Suprapubic skin (tissue), 4 donors: ENCODE results near the gene RAPGEF3. TPM values are rescaled to one million over a fixed set of nuclear protein-coding genes. Genes with fewer than 3 reads are reported as not detected.

Source experiments
- DNase-seq, 2 donors: peaks; one replicate each; pipeline ENCODE4 v3.0.0-alpha.2; 2019; ENCODE audit warnings: low spot score in 2 of 2
- H3K27ac ChIP-seq: fragments of 200-600 bp; sonication (generic); one replicate; pipeline ENCODE4 v1.5.1; 2019
- H3K27me3 ChIP-seq: fragments of 200-600 bp; sonication (generic); one replicate; pipeline ENCODE4 v1.5.1; 2019
- H3K36me3 ChIP-seq: fragments of 200-600 bp; sonication (generic); one replicate; pipeline ENCODE4 v1.5.1; 2019
- H3K4me1 ChIP-seq: fragments of 200-600 bp; sonication (generic); one replicate; pipeline ENCODE4 v1.5.1; 2019
- H3K4me3 ChIP-seq: fragments of 200-600 bp; sonication (generic); one replicate; pipeline ENCODE4 v1.5.1; 2019; ENCODE audit warnings: mild to moderate bottlenecking
- H3K9me3 ChIP-seq: fragments of 200-600 bp; sonication (generic); one replicate; pipeline ENCODE4 v1.5.1; 2019
- EP300 ChIP-seq: sonication (generic); formaldehyde crosslinking; IDR thresholded peaks from one replicate; pipeline ENCODE4 v1.6.1; 2017; ENCODE audit warnings: antibody characterized with exemption
- POLR2A ChIP-seq, 2 donors: fragments of 450-650 bp; IDR thresholded peaks; one replicate each; pipeline ENCODE4 v1.6.1; 2017; ENCODE audit warnings: antibody characterized with exemption in 2 of 2, mild to moderate bottlenecking in 2 of 2, moderate library complexity in 2 of 2
- POLR2AphosphoS5 ChIP-seq, 3 donors: sonication (generic); formaldehyde crosslinking; IDR thresholded peaks; one replicate each; pipeline ENCODE4 v1.6.1; 2017; ENCODE audit warnings: antibody characterized with exemption in 3 of 3
- WGBS: methylation state at CpG from one replicate; pipeline ENCODE4 v1.1.5; 2018; 5-methylcytosine and 5-hydroxymethylcytosine counted together
- total RNA-seq, 4 donors: library from RNA; depleted of rRNA; stranded (reverse); fragments of >200 nt; gene quantifications; one replicate each; pipeline ENCODE4 v1.1.0, GENCODE V29; 2016
- TF ChIP-seq, protein P1 (sequence below), 2 donors: fragments of 200-600 bp in 1 of 2; fragments of 450-650 bp in 1 of 2; sonication (generic) in 1 of 2; IDR thresholded peaks; one replicate each; pipeline ENCODE4 v1.5.1; 2016 to 2019; ENCODE audit warnings: antibody characterized with exemption in 2 of 2, mild to moderate bottlenecking in 1 of 2, moderate library complexity in 1 of 2

Gene RAPGEF3, protein sequence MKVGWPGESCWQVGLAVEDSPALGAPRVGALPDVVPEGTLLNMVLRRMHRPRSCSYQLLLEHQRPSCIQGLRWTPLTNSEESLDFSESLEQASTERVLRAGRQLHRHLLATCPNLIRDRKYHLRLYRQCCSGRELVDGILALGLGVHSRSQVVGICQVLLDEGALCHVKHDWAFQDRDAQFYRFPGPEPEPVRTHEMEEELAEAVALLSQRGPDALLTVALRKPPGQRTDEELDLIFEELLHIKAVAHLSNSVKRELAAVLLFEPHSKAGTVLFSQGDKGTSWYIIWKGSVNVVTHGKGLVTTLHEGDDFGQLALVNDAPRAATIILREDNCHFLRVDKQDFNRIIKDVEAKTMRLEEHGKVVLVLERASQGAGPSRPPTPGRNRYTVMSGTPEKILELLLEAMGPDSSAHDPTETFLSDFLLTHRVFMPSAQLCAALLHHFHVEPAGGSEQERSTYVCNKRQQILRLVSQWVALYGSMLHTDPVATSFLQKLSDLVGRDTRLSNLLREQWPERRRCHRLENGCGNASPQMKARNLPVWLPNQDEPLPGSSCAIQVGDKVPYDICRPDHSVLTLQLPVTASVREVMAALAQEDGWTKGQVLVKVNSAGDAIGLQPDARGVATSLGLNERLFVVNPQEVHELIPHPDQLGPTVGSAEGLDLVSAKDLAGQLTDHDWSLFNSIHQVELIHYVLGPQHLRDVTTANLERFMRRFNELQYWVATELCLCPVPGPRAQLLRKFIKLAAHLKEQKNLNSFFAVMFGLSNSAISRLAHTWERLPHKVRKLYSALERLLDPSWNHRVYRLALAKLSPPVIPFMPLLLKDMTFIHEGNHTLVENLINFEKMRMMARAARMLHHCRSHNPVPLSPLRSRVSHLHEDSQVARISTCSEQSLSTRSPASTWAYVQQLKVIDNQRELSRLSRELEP
- 10 to 100 TPM in 3 of 4 donors, 1 to 10 TPM in 1; 9.3 to 48.9 (median 20.0) TPM for total RNA-seq

- peak; percentile 91 to 93 for DNase-seq
- Histone ChIP-seq H3K36me3 (no peaks in the 10 kb centered on the region), H3K4me3 (peak within 1 kb of the TSS; percentile 67), H3K27me3 (no peaks in the 10 kb centered on the region), H3K9me3 (no peaks in the 10 kb centered on the region), H3K27ac (peak within 1 kb of the TSS; percentile 80), H3K4me1 (peaks cover 65% of the 10 kb centered on the region)
- 3% methylated on average over 34 of the region's 57 CpGs for WGBS
- TF ChIP-seq, protein P1, sequence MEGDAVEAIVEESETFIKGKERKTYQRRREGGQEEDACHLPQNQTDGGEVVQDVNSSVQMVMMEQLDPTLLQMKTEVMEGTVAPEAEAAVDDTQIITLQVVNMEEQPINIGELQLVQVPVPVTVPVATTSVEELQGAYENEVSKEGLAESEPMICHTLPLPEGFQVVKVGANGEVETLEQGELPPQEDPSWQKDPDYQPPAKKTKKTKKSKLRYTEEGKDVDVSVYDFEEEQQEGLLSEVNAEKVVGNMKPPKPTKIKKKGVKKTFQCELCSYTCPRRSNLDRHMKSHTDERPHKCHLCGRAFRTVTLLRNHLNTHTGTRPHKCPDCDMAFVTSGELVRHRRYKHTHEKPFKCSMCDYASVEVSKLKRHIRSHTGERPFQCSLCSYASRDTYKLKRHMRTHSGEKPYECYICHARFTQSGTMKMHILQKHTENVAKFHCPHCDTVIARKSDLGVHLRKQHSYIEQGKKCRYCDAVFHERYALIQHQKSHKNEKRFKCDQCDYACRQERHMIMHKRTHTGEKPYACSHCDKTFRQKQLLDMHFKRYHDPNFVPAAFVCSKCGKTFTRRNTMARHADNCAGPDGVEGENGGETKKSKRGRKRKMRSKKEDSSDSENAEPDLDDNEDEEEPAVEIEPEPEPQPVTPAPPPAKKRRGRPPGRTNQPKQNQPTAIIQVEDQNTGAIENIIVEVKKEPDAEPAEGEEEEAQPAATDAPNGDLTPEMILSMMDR (IDR thresholded peaks at IDR 0.05) = peak in 1 of 2 donors; percentile 57
- TF ChIP-seq POLR2AphosphoS5 (IDR thresholded peaks at IDR 0.05) = peak in 2 of 3 donors; percentile 54 to 68
- TF ChIP-seq POLR2A (IDR thresholded peaks at IDR 0.05) = no peak
- TF ChIP-seq EP300 = no peak
These were observed at the start of gene RAPGEF3 for GRCh38 chr12:47758834-47759690. Gene RAPGEF3 (minus strand): TSS chr12:47758880. CDS start chr12:47758556, 324 bp downstream.

DNA sequence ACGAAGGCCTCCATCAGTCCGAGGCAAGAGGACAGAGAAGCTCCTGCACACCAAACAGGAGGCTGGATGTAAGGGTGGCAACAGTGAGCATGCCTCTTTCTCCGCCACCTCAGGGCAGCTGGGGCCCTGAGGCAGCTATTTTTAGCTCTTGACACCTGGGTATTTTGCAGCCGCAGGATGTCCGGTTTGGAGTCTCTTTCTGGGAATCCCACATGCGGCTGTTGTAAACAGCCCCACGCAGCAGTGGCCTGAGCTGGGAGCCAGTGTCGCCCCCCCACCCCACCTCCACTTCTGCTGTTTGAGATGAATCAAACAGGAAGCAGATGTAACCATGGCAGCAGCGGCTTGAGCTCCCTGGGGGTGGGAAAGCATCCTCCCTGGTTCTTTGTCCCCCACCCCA is 49.4 kb upstream of the RAPGEF3 start:
- no peaks in the 10 kb centered on the region for H3K27me3 ChIP-seq
- peak overlapping the region; percentile 61 for H3K27ac ChIP-seq
- DNase-seq = peak in 1 of 2 donors; percentile 78
- 26% methylated on average over 4 of the region's 9 CpGs for WGBS
- peaks cover 10% of the 10 kb centered on the region for H3K36me3 ChIP-seq
- H3K4me1 ChIP-seq = peaks cover 99% of the 10 kb centered on the region
- peak overlapping the region; percentile 6 for H3K4me3 ChIP-seq
- H3K9me3 ChIP-seq = no peaks in the 10 kb centered on the region
- TF ChIP-seq, protein P1 (IDR thresholded peaks at IDR 0.05) = no peak
- TF ChIP-seq EP300 (no peak), POLR2AphosphoS5 (IDR thresholded peaks at IDR 0.05) (no peak), POLR2A (IDR thresholded peaks at IDR 0.05) (no peak)

- Histone ChIP-seq H3K9me3 (no peaks in the 10 kb centered on the region), H3K36me3 (peaks cover 10% of the 10 kb centered on the region), H3K4me1 (peaks cover 100% of the 10 kb centered on the region), H3K4me3 (no peak overlapping the region), H3K27ac (peak overlapping the region; percentile 61), H3K27me3 (no peaks in the 10 kb centered on the region)
- TF ChIP-seq POLR2A (IDR thresholded peaks at IDR 0.05) (no peak), POLR2AphosphoS5 (IDR thresholded peaks at IDR 0.05) (no peak)
- DNase-seq = no peak
- 56% methylated on average over 5 of the region's 5 CpGs for WGBS
These were observed 48.7 kb upstream of the RAPGEF3 start for GRCh38 chr12:47807338-47807737.

DNA sequence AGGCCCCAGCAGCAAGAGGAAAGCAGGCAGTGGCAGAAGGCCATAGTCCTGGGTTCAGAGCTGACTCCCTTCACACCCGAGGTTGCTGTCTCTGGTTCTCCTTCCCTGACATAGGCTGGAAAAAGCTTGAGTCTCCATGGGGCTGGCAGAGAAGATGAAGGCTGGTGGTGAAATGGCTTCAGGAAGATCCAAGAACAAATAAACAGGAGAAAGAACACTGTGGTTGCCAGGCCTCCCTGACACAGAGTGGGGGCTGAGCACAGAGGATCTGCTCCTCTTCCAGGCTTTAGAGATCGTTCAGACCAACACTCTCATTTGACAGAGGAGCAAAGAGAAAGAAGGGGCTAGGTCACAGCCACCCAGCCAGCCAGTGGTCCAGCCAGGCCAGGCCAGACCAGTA is 46.7 kb upstream of the RAPGEF3 start:
- TF ChIP-seq EP300 (no peak), POLR2A (IDR thresholded peaks at IDR 0.05) (no peak), POLR2AphosphoS5 (IDR thresholded peaks at IDR 0.05) (no peak)
- TF ChIP-seq, protein P1 (IDR thresholded peaks at IDR 0.05) = no peak
- peaks cover 100% of the 10 kb centered on the region for H3K4me1 ChIP-seq
- no peak overlapping the region for H3K4me3 ChIP-seq
- no peaks in the 10 kb centered on the region for H3K27me3 ChIP-seq
- 45% methylated on average over 2 of the region's 2 CpGs for WGBS
- H3K9me3 ChIP-seq = no peaks in the 10 kb centered on the region
- peak overlapping the region; percentile 42 for H3K27ac ChIP-seq
- DNase-seq = peak in 1 of 2 donors; percentile 65
- H3K36me3 ChIP-seq = peaks cover 10% of the 10 kb centered on the region

DNA sequence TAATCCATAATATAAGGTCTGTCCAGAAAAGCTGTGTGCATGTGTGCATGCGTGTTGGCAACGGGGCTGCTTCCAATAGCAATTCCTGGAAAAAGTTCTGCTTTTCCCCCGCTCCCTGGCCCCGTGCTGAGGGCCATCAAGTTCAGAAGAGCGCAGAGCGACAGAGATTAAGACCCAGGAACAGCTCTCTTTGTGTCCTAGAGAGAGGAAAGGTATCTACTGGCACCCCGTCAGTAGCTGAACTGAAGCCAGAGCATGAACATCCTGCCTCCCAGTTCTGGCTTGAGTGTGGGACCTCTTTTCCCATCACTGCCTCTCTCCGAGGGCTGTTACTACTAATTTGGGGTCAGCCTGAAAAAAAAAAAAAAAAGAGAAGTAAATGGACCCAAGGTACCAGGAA is 45.5 kb upstream of the RAPGEF3 start:
- H3K27ac ChIP-seq = peak overlapping the region; percentile 22
- H3K4me1 ChIP-seq = peaks cover 97% of the 10 kb centered on the region
- 56% methylated on average over 8 of the region's 8 CpGs for WGBS
- H3K9me3 ChIP-seq = no peaks in the 10 kb centered on the region
- DNase-seq = no peak
- TF ChIP-seq EP300 (no peak), POLR2AphosphoS5 (IDR thresholded peaks at IDR 0.05) (no peak), POLR2A (IDR thresholded peaks at IDR 0.05) (no peak)
- TF ChIP-seq, protein P1 (IDR thresholded peaks at IDR 0.05) = no peak
- no peaks in the 10 kb centered on the region for H3K27me3 ChIP-seq
- H3K36me3 ChIP-seq = peaks cover 10% of the 10 kb centered on the region
- no peak overlapping the region for H3K4me3 ChIP-seq
